Panc1 (cell line): ENCODE results near the gene WDR70. TPM values are rescaled to one million over a fixed set of nuclear protein-coding genes. Genes with fewer than 3 reads are reported as not detected.

Experiments
- ATAC-seq: fragments of 200-7000 bp; cut with Tn5 transposase; 2 replicates; pipeline ENCODE4 v1.9.1; 2020; ENCODE audit warnings: mild to moderate bottlenecking, moderate library complexity
- BruUV-seq: library from RNA; stranded (reverse); fragments of 400-500 nt; replicated peaks from 2 replicates; lab custom pipeline; 2021; lab: Mats Ljungman, UMichigan
- CTCF ChIA-PET: fragments of 300-600 bp; sonication (Branson Sonifier 250); formaldehyde crosslinking; loops from one replicate; lab custom pipeline; 2022; ENCODE audit warnings: antibody characterized with exemption; lab: Charles Lee
- POLR2A ChIA-PET: fragments of 300-600 bp; sonication (Branson Sonifier 250); formaldehyde crosslinking; loops from one replicate; lab custom pipeline; 2022; ENCODE audit warnings: antibody characterized with exemption; lab: Charles Lee
- DNase-seq: peaks from one replicate; pipeline ENCODE4 v3.0.0-alpha.2; 2010; ENCODE audit warnings: low read depth, low spot score
- H3K27ac ChIP-seq: 2 replicates; pipeline ENCODE4 v1.5.1; 2011; ENCODE audit warnings: mild to moderate bottlenecking, low read length, inconsistent platforms
- H3K27me3 ChIP-seq: fragments of 200-500 bp; sonication (Bioruptor generic); 2 replicates; pipeline ENCODE4 v1.6.0; 2014; ENCODE audit warnings: low read length, inconsistent platforms; ENCODE audit not compliant: control insufficient read depth, insufficient read depth
- H3K36me3 ChIP-seq: fragments of 200-500 bp; sonication (Bioruptor generic); 2 replicates; pipeline ENCODE4 v1.5.1; 2014; ENCODE audit warnings: inconsistent platforms, mild to moderate bottlenecking, low read length, moderate library complexity; ENCODE audit not compliant: control insufficient read depth, insufficient read depth
- H3K4me1 ChIP-seq: 2 replicates; pipeline ENCODE4 v1.5.1; 2011; ENCODE audit warnings: inconsistent platforms, mild to moderate bottlenecking, low read length, moderate library complexity; ENCODE audit not compliant: control insufficient read depth, insufficient read depth
- H3K4me3 ChIP-seq, 2 experiments: 2 replicates each; pipeline ENCODE4 v1.5.1; 2011 to 2012; ENCODE audit warnings: low read depth in 2 of 2, low read length in 2 of 2, mild to moderate bottlenecking in 2 of 2, inconsistent platforms in 1 of 2, moderate library complexity in 1 of 2
- H3K9me3 ChIP-seq: fragments of 200-500 bp; sonication (Bioruptor generic); 2 replicates; pipeline ENCODE4 v1.5.1; 2014; ENCODE audit warnings: low read depth, mild to moderate bottlenecking, inconsistent platforms, low read length, moderate library complexity; ENCODE audit not compliant: control insufficient read depth, insufficient read depth
- CTCF ChIP-seq: fragments of 450-650 bp; IDR thresholded peaks from 2 replicates; pipeline ENCODE4 v1.5.1; 2017; ENCODE audit warnings: mild to moderate bottlenecking
- POLR2AphosphoS5 ChIP-seq: IDR thresholded peaks from 2 replicates; pipeline ENCODE4 v1.6.1; 2012; ENCODE audit warnings: mild to moderate bottlenecking, low read depth, low read length, moderate library complexity
- REST ChIP-seq, 2 experiments: IDR thresholded peaks; 2 replicates each; pipeline ENCODE4 v1.6.1; 2011 to 2012; ENCODE audit warnings: low read depth in 2 of 2, control low read depth in 1 of 2, low read length in 1 of 2, mild to moderate bottlenecking in 1 of 2, moderate library complexity in 1 of 2; ENCODE audit not compliant: insufficient read depth in 1 of 2
- SIN3A ChIP-seq: IDR thresholded peaks from 2 replicates; pipeline ENCODE4 v1.6.1; 2012; ENCODE audit warnings: low read depth, mild to moderate bottlenecking, low read length, moderate library complexity, borderline replicate concordance; ENCODE audit not compliant: insufficient read depth
- TCF7L2 ChIP-seq: IDR thresholded peaks from 2 replicates; pipeline ENCODE4 v1.6.1; 2011; ENCODE audit warnings: mild to moderate bottlenecking, low read depth, low read length, inconsistent platforms
- in situ Hi-C: cut with HindIII; loops from 2 replicates; pipeline ENCODE4 v1.10.0; 2016; ENCODE audit warnings: low sequenced_read_pairs, low pct_unique_long_range_greater_than_20kb
- intact Hi-C: fragments of 100-400 bp; cut with micrococcal nuclease; formaldehyde crosslinking; loops from one replicate; pipeline ENCODE4 v1.10.0; 2022; ENCODE audit not compliant: unreplicated experiment
- total RNA-seq: library from RNA; stranded (reverse); gene quantifications from one replicate; pipeline ENCODE4 v1.2.1, GENCODE V29; 2021; ENCODE audit not compliant: unreplicated experiment

WDR70 gene
- total RNA-seq, 1 experiment from 2014 or later = 29.5 TPM

- Histone ChIP-seq H3K4me1 (no peaks in the 10 kb centered on the region), H3K36me3 (no peaks in the 10 kb centered on the region), H3K9me3 (peaks cover 12% of the 10 kb centered on the region; the same call in 1 of the 2 replicates), H3K27me3 (no peaks in the 10 kb centered on the region), H3K4me3 (no peak overlapping the region), H3K27ac (no peak overlapping the region)
- TF ChIP-seq POLR2AphosphoS5 = no peak
- no peak for TF ChIP-seq CTCF
- TF ChIP-seq SIN3A = no peak
- no peak for TF ChIP-seq REST (IDR thresholded peaks at IDR 0.05; ENCODE audit: insufficient read depth in 1 of 2, low read depth in 2 of 2, low read length in 1 of 2)
- no peak for TF ChIP-seq TCF7L2
- ChIA-PET CTCF (no interaction called here), POLR2A (no interaction called here)
- in situ Hi-C loops (no loop called here), intact Hi-C loops (no loop called here)
- ATAC-seq (no peak), DNase-seq (no peak)
- BruUV-seq = no TSS peak
These were observed 247.1 kb downstream of the WDR70 start for GRCh38 chr5:37626266-37626665.

GRCh38 chr5:37628876-37629275 is 249.8 kb downstream of the WDR70 start:
- TF ChIP-seq TCF7L2 = no peak
- ATAC-seq (no peak), DNase-seq (no peak)
- H3K36me3 ChIP-seq = no peaks in the 10 kb centered on the region
- peaks cover 12% of the 10 kb centered on the region; the same call in 1 of the 2 replicates for H3K9me3 ChIP-seq
- in situ Hi-C loops = no loop called here
- intact Hi-C loops = no loop called here
- ChIA-PET CTCF (no interaction called here), POLR2A (no interaction called here)
- H3K27me3 ChIP-seq = no peaks in the 10 kb centered on the region
- no peaks in the 10 kb centered on the region for H3K4me1 ChIP-seq
- no peak overlapping the region for H3K27ac ChIP-seq
- no TSS peak for BruUV-seq
- H3K4me3 ChIP-seq = no peak overlapping the region

GRCh38 chr5:37631939-37632338 is 252.8 kb downstream of the WDR70 start:
- peaks cover 12% of the 10 kb centered on the region; the same call in 1 of the 2 replicates for H3K9me3 ChIP-seq
- CTCF ChIA-PET = no interaction called here
- no peaks in the 10 kb centered on the region for H3K27me3 ChIP-seq
- POLR2A ChIA-PET = no interaction called here
- no peaks in the 10 kb centered on the region for H3K4me1 ChIP-seq
- no peak for ATAC-seq
- H3K4me3 ChIP-seq = no peak overlapping the region
- BruUV-seq = no TSS peak
- intact Hi-C loops = no loop called here
- in situ Hi-C loops = no loop called here
- TF ChIP-seq POLR2AphosphoS5 = no peak
- TF ChIP-seq CTCF = no peak
- TF ChIP-seq TCF7L2 = no peak
- no peak for TF ChIP-seq SIN3A
- no peak for TF ChIP-seq REST (IDR thresholded peaks at IDR 0.05; ENCODE audit: insufficient read depth in 1 of 2, low read depth in 2 of 2, low read length in 1 of 2)
- DNase-seq = no peak
- H3K27ac ChIP-seq = no peak overlapping the region
- H3K36me3 ChIP-seq = no peaks in the 10 kb centered on the region
